ENCODE data around the gene RBM4. TPM values are rescaled to one million over a fixed set of nuclear protein-coding genes. Genes with fewer than 3 reads are reported as not detected.

The RBM4 gene
- total and polyA plus RNA-seq, 5 experiments from 2014 or later: 213 to 283 (median 250) TPM

GRCh38 chr11:66685276-66686099 is 47.0 kb downstream of the RBM4 start:
- ATAC-seq (no peak), DNase-seq (no peak)
- no peaks in the 10 kb centered on the region for H3K9me3 Mint-ChIP-seq
- POLR2A ChIA-PET: no interaction called here
- H3K4me1 Mint-ChIP-seq: no peaks in the 10 kb centered on the region
- no peaks in the 10 kb centered on the region for H3K36me3 Mint-ChIP-seq
- no peak overlapping the region for H3K4me3 Mint-ChIP-seq
- H3K27ac Mint-ChIP-seq: no peak overlapping the region
- no peaks in the 10 kb centered on the region for H3K27me3 Mint-ChIP-seq

- Mint-ChIP-seq H3K9me3 (no peaks in the 10 kb centered on the region), H3K27ac (no peak overlapping the region), H3K4me3 (no peak overlapping the region), H3K4me1 (no peaks in the 10 kb centered on the region), H3K27me3 (no peaks in the 10 kb centered on the region), H3K36me3 (no peaks in the 10 kb centered on the region)
- ATAC-seq (no peak), DNase-seq (no peak)
- POLR2A ChIA-PET: interaction anchor here (0.8 kb wide), 1 partner anchor 70 kb away, joined by 3 read pairs; the partner anchor contains the start of gene RBM14
Measured at GRCh38 chr11:66686100-66686785, 47.7 kb downstream of the RBM4 start.

GRCh38 chr11:66686801-66687750 is 48.6 kb downstream of the RBM4 start:
- Mint-ChIP-seq H3K4me1 (no peaks in the 10 kb centered on the region), H3K27ac (no peak overlapping the region)

GRCh38 chr11:66687831-66688281 is 49.4 kb downstream of the RBM4 start:
- POLR2A ChIA-PET: interaction anchor here (0.5 kb wide), 1 partner anchor 145 kb away, joined by 9 read pairs; no protein-coding TSS in a partner anchor
- Mint-ChIP-seq H3K36me3 (no peaks in the 10 kb centered on the region), H3K9me3 (no peaks in the 10 kb centered on the region), H3K4me3 (no peak overlapping the region), H3K4me1 (no peaks in the 10 kb centered on the region), H3K27me3 (no peaks in the 10 kb centered on the region), H3K27ac (no peak overlapping the region)
- DNase-seq (no peak), ATAC-seq (no peak)

More at GRCh38 chr11:66686801-66687750, 48.6 kb downstream of the RBM4 start:
- H3K4me3 Mint-ChIP-seq: no peak overlapping the region
- H3K36me3 Mint-ChIP-seq: no peaks in the 10 kb centered on the region
- no peak for DNase-seq
- ATAC-seq: no peak
- H3K27me3 Mint-ChIP-seq: no peaks in the 10 kb centered on the region
- POLR2A ChIA-PET: interaction anchor here (0.8 kb wide), 1 partner anchor 71 kb away, joined by 3 read pairs; the partner anchor contains the start of gene RBM14
- no peaks in the 10 kb centered on the region for H3K9me3 Mint-ChIP-seq

GRCh38 chr11:66688561-66689534 is 50.3 kb downstream of the RBM4 start:
- no peaks in the 10 kb centered on the region for H3K27me3 Mint-ChIP-seq
- DNase-seq (no peak), ATAC-seq (no peak)
- POLR2A ChIA-PET: no interaction called here
- H3K4me1 Mint-ChIP-seq: no peaks in the 10 kb centered on the region
- H3K4me3 Mint-ChIP-seq: no peak overlapping the region
- H3K9me3 Mint-ChIP-seq: no peaks in the 10 kb centered on the region
- H3K27ac Mint-ChIP-seq: no peak overlapping the region
- no peaks in the 10 kb centered on the region for H3K36me3 Mint-ChIP-seq

GRCh38 chr11:66689661-66690590 is 51.4 kb downstream of the RBM4 start:
- H3K9me3 Mint-ChIP-seq: no peaks in the 10 kb centered on the region
- H3K4me3 Mint-ChIP-seq: no peak overlapping the region
- ATAC-seq (no peak), DNase-seq (no peak)
- no peaks in the 10 kb centered on the region for H3K36me3 Mint-ChIP-seq
- peaks cover 0 to 4% (median 2%) of the 10 kb centered on the region in 4 donors for H3K4me1 Mint-ChIP-seq
- POLR2A ChIA-PET: no interaction called here
- peaks cover 0 to 2% (median 0%) of the 10 kb centered on the region in 5 donors for H3K27me3 Mint-ChIP-seq
- no peak overlapping the region for H3K27ac Mint-ChIP-seq

- H3K4me1 Mint-ChIP-seq: peaks cover 0 to 4% (median 2%) of the 10 kb centered on the region in 4 donors
- H3K27me3 Mint-ChIP-seq: peaks cover 0 to 2% (median 0%) of the 10 kb centered on the region in 5 donors
- no peaks in the 10 kb centered on the region for H3K9me3 Mint-ChIP-seq
- ATAC-seq (no peak), DNase-seq (no peak)
- H3K27ac Mint-ChIP-seq: no peak overlapping the region
- POLR2A ChIA-PET: no interaction called here
- H3K36me3 Mint-ChIP-seq: no peaks in the 10 kb centered on the region
- no peak overlapping the region for H3K4me3 Mint-ChIP-seq
Measured at GRCh38 chr11:66691311-66691980, 52.9 kb downstream of the RBM4 start.

- DNase-seq (no peak), ATAC-seq (no peak)
- Mint-ChIP-seq H3K4me1 (peaks cover 0 to 4% (median 2%) of the 10 kb centered on the region in 4 donors), H3K36me3 (no peaks in the 10 kb centered on the region), H3K9me3 (no peaks in the 10 kb centered on the region), H3K27me3 (peaks cover 0 to 2% (median 0%) of the 10 kb centered on the region in 5 donors), H3K27ac (no peak overlapping the region), H3K4me3 (no peak overlapping the region)
- POLR2A ChIA-PET: interaction anchor here (0.6 kb wide), 1 partner anchor 158 kb away, joined by 5 read pairs; no protein-coding TSS in a partner anchor
Measured at GRCh38 chr11:66692446-66692845, 53.9 kb downstream of the RBM4 start.

- H3K4me3 Mint-ChIP-seq: no peak overlapping the region
- POLR2A ChIA-PET: no interaction called here
- no peaks in the 10 kb centered on the region for H3K36me3 Mint-ChIP-seq
- no peaks in the 10 kb centered on the region for H3K9me3 Mint-ChIP-seq
- peaks cover 0 to 7% (median 2%) of the 10 kb centered on the region in 4 donors for H3K4me1 Mint-ChIP-seq
- H3K27ac Mint-ChIP-seq: no peak overlapping the region
- DNase-seq (no peak), ATAC-seq (no peak)
- H3K27me3 Mint-ChIP-seq: peaks cover 0 to 2% (median 0%) of the 10 kb centered on the region in 5 donors
Measured at GRCh38 chr11:66692871-66693331, 54.4 kb downstream of the RBM4 start.

GRCh38 chr11:66693356-66694055 is 55.0 kb downstream of the RBM4 start:
- H3K9me3 Mint-ChIP-seq: peaks cover 0 to 1% (median 0%) of the 10 kb centered on the region in 9 donors
- H3K27me3 Mint-ChIP-seq: peaks cover 0 to 2% (median 0%) of the 10 kb centered on the region in 5 donors
- no peak overlapping the region for H3K4me3 Mint-ChIP-seq
- DNase-seq: no peak
- POLR2A ChIA-PET: no interaction called here
- peaks cover 0 to 7% (median 2%) of the 10 kb centered on the region in 4 donors for H3K4me1 Mint-ChIP-seq
- no peak overlapping the region for H3K27ac Mint-ChIP-seq
- H3K36me3 Mint-ChIP-seq: no peaks in the 10 kb centered on the region
- ATAC-seq: no peak
